ENCODE results near the gene TMOD1.

Gene TMOD1

GRCh38 chr9:97543561-97543960, 42.1 kb downstream of the TMOD1 start:
- no peak overlapping the region for H3K27ac ChIP-seq (ENCODE audit: low read depth in 2 of 2, low read length in 2 of 2)
- no peaks in the 10 kb centered on the region for H3K36me3 ChIP-seq (ENCODE audit: control insufficient read depth in 2 of 2, insufficient read depth in 2 of 2, low read length in 2 of 2)
- no peak overlapping the region for H3K4me3 ChIP-seq (ENCODE audit: low read length in 2 of 2)
- H3K9me3 ChIP-seq (ENCODE audit: control insufficient read depth in 2 of 2, low read length in 2 of 2), result no peaks in the 10 kb centered on the region
- H3K4me1 ChIP-seq (ENCODE audit: control insufficient read depth in 2 of 2, insufficient read depth in 2 of 2, low read length in 2 of 2), result no peaks in the 10 kb centered on the region
- H3K27me3 ChIP-seq (ENCODE audit: control insufficient read depth in 2 of 2, insufficient read depth in 2 of 2, low read length in 2 of 2), result no peaks in the 10 kb centered on the region
- no peak overlapping the region for H3K9ac ChIP-seq (ENCODE audit: low read depth in 1 of 2, low read length in 2 of 2)

GRCh38 chr9:97545486-97545885, 44.0 kb downstream of the TMOD1 start:
- no peak overlapping the region for H3K27ac ChIP-seq (ENCODE audit: low read depth in 2 of 2, low read length in 2 of 2)
- H3K9ac ChIP-seq (ENCODE audit: low read depth in 1 of 2, low read length in 2 of 2), result no peak overlapping the region
- H3K9me3 ChIP-seq (ENCODE audit: control insufficient read depth in 2 of 2, low read length in 2 of 2), result no peaks in the 10 kb centered on the region

GRCh38 chr9:97547098-97547829, 45.8 kb downstream of the TMOD1 start:
- Histone ChIP-seq H3K4me3 (ENCODE audit: low read length in 2 of 2) (no peak overlapping the region), H3K27me3 (ENCODE audit: control insufficient read depth in 2 of 2, insufficient read depth in 2 of 2, low read length in 2 of 2) (no peaks in the 10 kb centered on the region), H3K4me1 (ENCODE audit: control insufficient read depth in 2 of 2, insufficient read depth in 2 of 2, low read length in 2 of 2) (no peaks in the 10 kb centered on the region), H3K27ac (ENCODE audit: low read depth in 2 of 2, low read length in 2 of 2) (no peak overlapping the region), H3K9ac (ENCODE audit: low read depth in 1 of 2, low read length in 2 of 2) (no peak overlapping the region), H3K36me3 (ENCODE audit: control insufficient read depth in 2 of 2, insufficient read depth in 2 of 2, low read length in 2 of 2) (no peaks in the 10 kb centered on the region), H3K9me3 (ENCODE audit: control insufficient read depth in 2 of 2, low read length in 2 of 2) (no peaks in the 10 kb centered on the region)

More at GRCh38 chr9:97545486-97545885, 44.0 kb downstream of the TMOD1 start:
- Histone ChIP-seq H3K4me3 (ENCODE audit: low read length in 2 of 2) (no peak overlapping the region), H3K27me3 (ENCODE audit: control insufficient read depth in 2 of 2, insufficient read depth in 2 of 2, low read length in 2 of 2) (no peaks in the 10 kb centered on the region), H3K36me3 (ENCODE audit: control insufficient read depth in 2 of 2, insufficient read depth in 2 of 2, low read length in 2 of 2) (no peaks in the 10 kb centered on the region), H3K4me1 (ENCODE audit: control insufficient read depth in 2 of 2, insufficient read depth in 2 of 2, low read length in 2 of 2) (no peaks in the 10 kb centered on the region)

GRCh38 chr9:97548379-97548778, 46.9 kb downstream of the TMOD1 start:
- H3K27ac ChIP-seq (ENCODE audit: low read depth in 2 of 2, low read length in 2 of 2), result no peak overlapping the region
- no peaks in the 10 kb centered on the region for H3K36me3 ChIP-seq (ENCODE audit: control insufficient read depth in 2 of 2, insufficient read depth in 2 of 2, low read length in 2 of 2)
- H3K4me1 ChIP-seq (ENCODE audit: control insufficient read depth in 2 of 2, insufficient read depth in 2 of 2, low read length in 2 of 2), result no peaks in the 10 kb centered on the region
- no peaks in the 10 kb centered on the region for H3K9me3 ChIP-seq (ENCODE audit: control insufficient read depth in 2 of 2, low read length in 2 of 2)
- no peak overlapping the region for H3K4me3 ChIP-seq (ENCODE audit: low read length in 2 of 2)
- H3K27me3 ChIP-seq (ENCODE audit: control insufficient read depth in 2 of 2, insufficient read depth in 2 of 2, low read length in 2 of 2), result no peaks in the 10 kb centered on the region
- H3K9ac ChIP-seq (ENCODE audit: low read depth in 1 of 2, low read length in 2 of 2), result no peak overlapping the region

GRCh38 chr9:97548819-97549540, 47.5 kb downstream of the TMOD1 start:
- no peaks in the 10 kb centered on the region for H3K9me3 ChIP-seq (ENCODE audit: control insufficient read depth in 2 of 2, low read length in 2 of 2)
- no peak overlapping the region for H3K4me3 ChIP-seq (ENCODE audit: low read length in 2 of 2)
- no peak overlapping the region for H3K27ac ChIP-seq (ENCODE audit: low read depth in 2 of 2, low read length in 2 of 2)
- no peak overlapping the region for H3K9ac ChIP-seq (ENCODE audit: low read depth in 1 of 2, low read length in 2 of 2)
- no peaks in the 10 kb centered on the region for H3K36me3 ChIP-seq (ENCODE audit: control insufficient read depth in 2 of 2, insufficient read depth in 2 of 2, low read length in 2 of 2)
- no peaks in the 10 kb centered on the region for H3K4me1 ChIP-seq (ENCODE audit: control insufficient read depth in 2 of 2, insufficient read depth in 2 of 2, low read length in 2 of 2)
- no peaks in the 10 kb centered on the region for H3K27me3 ChIP-seq (ENCODE audit: control insufficient read depth in 2 of 2, insufficient read depth in 2 of 2, low read length in 2 of 2)

DNA sequence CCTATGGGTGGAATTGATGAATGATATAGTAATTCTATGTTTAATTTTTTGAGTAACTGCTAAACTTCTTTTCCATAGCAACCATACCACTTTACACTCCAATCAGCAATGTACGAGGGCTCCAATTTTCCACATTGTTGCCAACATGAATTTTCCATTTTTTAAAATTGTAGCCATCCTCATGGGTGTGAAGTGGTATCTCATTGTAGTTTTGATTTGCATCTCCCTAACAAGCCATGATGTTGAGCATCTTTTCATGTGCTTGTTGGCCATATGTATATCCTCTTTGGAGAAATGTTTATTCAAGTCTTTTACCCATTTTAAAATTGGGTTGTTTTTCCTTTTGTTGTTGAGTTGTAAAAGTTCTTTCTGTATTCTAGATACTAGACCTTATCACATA, 48.9 kb downstream of the TMOD1 start:
- H3K9ac ChIP-seq (ENCODE audit: low read depth in 1 of 2, low read length in 2 of 2), result no peak overlapping the region
- no peaks in the 10 kb centered on the region for H3K9me3 ChIP-seq (ENCODE audit: control insufficient read depth in 2 of 2, low read length in 2 of 2)
- H3K4me1 ChIP-seq (ENCODE audit: control insufficient read depth in 2 of 2, insufficient read depth in 2 of 2, low read length in 2 of 2), result no peaks in the 10 kb centered on the region
- H3K27ac ChIP-seq (ENCODE audit: low read depth in 2 of 2, low read length in 2 of 2), result no peak overlapping the region
- H3K27me3 ChIP-seq (ENCODE audit: control insufficient read depth in 2 of 2, insufficient read depth in 2 of 2, low read length in 2 of 2), result no peaks in the 10 kb centered on the region
- no peaks in the 10 kb centered on the region for H3K36me3 ChIP-seq (ENCODE audit: control insufficient read depth in 2 of 2, insufficient read depth in 2 of 2, low read length in 2 of 2)
- no peak overlapping the region for H3K4me3 ChIP-seq (ENCODE audit: low read length in 2 of 2)

DNA sequence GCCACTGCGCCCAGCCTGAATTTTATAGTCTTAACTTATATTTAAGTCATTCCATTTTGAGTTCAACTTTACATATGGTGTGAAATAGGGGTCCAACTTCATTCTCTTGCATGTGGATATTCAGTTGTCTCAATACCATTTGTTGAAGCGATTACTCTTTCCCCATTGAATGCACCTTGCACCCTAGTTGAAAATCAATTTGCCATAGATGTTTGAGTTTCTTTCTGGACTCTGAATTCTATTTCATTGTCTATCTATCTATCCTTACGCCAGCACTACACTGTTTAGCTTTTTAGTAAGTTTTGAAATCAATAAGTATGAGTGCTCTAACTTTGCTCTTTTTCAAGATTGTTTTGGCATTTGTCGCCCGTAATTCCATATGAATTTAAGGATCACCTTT, 49.8 kb downstream of the TMOD1 start:
- Histone ChIP-seq H3K9ac (ENCODE audit: low read depth in 1 of 2, low read length in 2 of 2) (no peak overlapping the region), H3K4me1 (ENCODE audit: control insufficient read depth in 2 of 2, insufficient read depth in 2 of 2, low read length in 2 of 2) (no peaks in the 10 kb centered on the region), H3K9me3 (ENCODE audit: control insufficient read depth in 2 of 2, low read length in 2 of 2) (no peaks in the 10 kb centered on the region), H3K4me3 (ENCODE audit: low read length in 2 of 2) (no peak overlapping the region), H3K36me3 (ENCODE audit: control insufficient read depth in 2 of 2, insufficient read depth in 2 of 2, low read length in 2 of 2) (no peaks in the 10 kb centered on the region), H3K27me3 (ENCODE audit: control insufficient read depth in 2 of 2, insufficient read depth in 2 of 2, low read length in 2 of 2) (no peaks in the 10 kb centered on the region), H3K27ac (ENCODE audit: low read depth in 2 of 2, low read length in 2 of 2) (no peak overlapping the region)

DNA sequence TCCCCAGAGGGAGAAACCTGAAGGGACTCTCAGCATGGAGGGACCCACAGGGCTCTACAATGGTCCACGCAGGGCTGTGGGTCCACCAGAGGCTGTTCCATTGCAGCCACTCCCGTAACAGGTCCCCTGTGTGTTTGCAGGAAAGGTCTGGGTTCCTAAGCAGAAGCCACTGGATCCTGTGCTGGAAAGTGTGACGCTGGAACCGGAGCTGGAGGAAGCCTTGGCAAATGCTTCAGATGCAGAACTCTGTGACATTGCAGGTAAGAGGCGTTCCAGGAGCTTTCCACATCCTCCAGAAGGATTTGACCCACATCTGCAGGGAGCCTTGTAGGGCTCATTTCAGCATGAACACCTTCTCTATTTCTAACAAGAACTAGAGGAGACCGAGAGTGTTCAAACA, 51.7 kb downstream of the TMOD1 start:
- Histone ChIP-seq H3K9me3 (ENCODE audit: control insufficient read depth in 2 of 2, low read length in 2 of 2) (no peaks in the 10 kb centered on the region), H3K36me3 (ENCODE audit: control insufficient read depth in 2 of 2, insufficient read depth in 2 of 2, low read length in 2 of 2) (no peaks in the 10 kb centered on the region), H3K4me3 (ENCODE audit: low read length in 2 of 2) (no peak overlapping the region), H3K27ac (ENCODE audit: low read depth in 2 of 2, low read length in 2 of 2) (no peak overlapping the region), H3K4me1 (ENCODE audit: control insufficient read depth in 2 of 2, insufficient read depth in 2 of 2, low read length in 2 of 2) (no peaks in the 10 kb centered on the region), H3K27me3 (ENCODE audit: control insufficient read depth in 2 of 2, insufficient read depth in 2 of 2, low read length in 2 of 2) (no peaks in the 10 kb centered on the region), H3K9ac (ENCODE audit: low read depth in 1 of 2, low read length in 2 of 2) (no peak overlapping the region)

- no peaks in the 10 kb centered on the region for H3K9me3 ChIP-seq (ENCODE audit: control insufficient read depth in 2 of 2, low read length in 2 of 2)
- no peak overlapping the region for H3K27ac ChIP-seq (ENCODE audit: low read depth in 2 of 2, low read length in 2 of 2)
- no peak overlapping the region for H3K9ac ChIP-seq (ENCODE audit: low read depth in 1 of 2, low read length in 2 of 2)
- H3K4me3 ChIP-seq (ENCODE audit: low read length in 2 of 2), result no peak overlapping the region
- H3K36me3 ChIP-seq (ENCODE audit: control insufficient read depth in 2 of 2, insufficient read depth in 2 of 2, low read length in 2 of 2), result no peaks in the 10 kb centered on the region
- H3K27me3 ChIP-seq (ENCODE audit: control insufficient read depth in 2 of 2, insufficient read depth in 2 of 2, low read length in 2 of 2), result peaks cover 0 to 2% of the 10 kb centered on the region in 2 donors
- H3K4me1 ChIP-seq (ENCODE audit: control insufficient read depth in 2 of 2, insufficient read depth in 2 of 2, low read length in 2 of 2), result peaks cover 0 to 2% of the 10 kb centered on the region in 2 donors
Measured at GRCh38 chr9:97553841-97554240, 52.4 kb downstream of the TMOD1 start.

- Histone ChIP-seq H3K27ac (ENCODE audit: low read depth in 2 of 2, low read length in 2 of 2) (no peak overlapping the region), H3K9ac (ENCODE audit: low read depth in 1 of 2, low read length in 2 of 2) (no peak overlapping the region), H3K4me1 (ENCODE audit: control insufficient read depth in 2 of 2, insufficient read depth in 2 of 2, low read length in 2 of 2) (peaks cover 0 to 3% of the 10 kb centered on the region in 2 donors)
Measured at GRCh38 chr9:97554566-97555075, 53.2 kb downstream of the TMOD1 start.

More at GRCh38 chr9:97554566-97555075, 53.2 kb downstream of the TMOD1 start:
- no peaks in the 10 kb centered on the region for H3K9me3 ChIP-seq (ENCODE audit: control insufficient read depth in 2 of 2, low read length in 2 of 2)
- H3K27me3 ChIP-seq (ENCODE audit: control insufficient read depth in 2 of 2, insufficient read depth in 2 of 2, low read length in 2 of 2), result peaks cover 0 to 3% of the 10 kb centered on the region in 2 donors
- H3K36me3 ChIP-seq (ENCODE audit: control insufficient read depth in 2 of 2, insufficient read depth in 2 of 2, low read length in 2 of 2), result no peaks in the 10 kb centered on the region
- no peak overlapping the region for H3K4me3 ChIP-seq (ENCODE audit: low read length in 2 of 2)

Measured in mucosa of rectum (tissue), 2 donors.